HEK293 (cell line): ENCODE measurements around the gene SPATA24.

Experiments
- CTCF ChIA-PET: fragments of 350-600 bp; formaldehyde crosslinking; extraction: SDS; loops from one replicate; lab custom pipeline; 2021; ENCODE audit warnings: antibody characterized with exemption; lab: Yijun Ruan, JAX
- POLR2A ChIA-PET: fragments of 300-600 bp; formaldehyde crosslinking; extraction: SDS; loops from one replicate; lab custom pipeline; 2020; ENCODE audit warnings: antibody characterized with exemption, inconsistent platforms; lab: Yijun Ruan, JAX
- H3K27ac ChIP-seq: fragments of 200-500 bp; sonication (Bioruptor generic); 2 replicates; pipeline ENCODE4 v1.5.1; 2014; ENCODE audit warnings: low read depth, low read length, control low read depth, inconsistent platforms; ENCODE audit errors: extremely low read depth
- H3K36me3 ChIP-seq, 2 experiments: fragments of 200-500 bp in 1 of 2; sonication (Bioruptor generic) in 1 of 2; 1 replicate in 1 of 2; 2 replicates in 1 of 2; pipeline ENCODE4 v1.5.1; 2014 to 2017; ENCODE audit warnings: inconsistent platforms in 2 of 2, low read length in 2 of 2; ENCODE audit not compliant: control insufficient read depth in 2 of 2, insufficient read depth in 1 of 2
- H3K4me1 ChIP-seq: fragments of 200-500 bp; sonication (Bioruptor generic); 2 replicates; pipeline ENCODE4 v1.5.1; 2014; ENCODE audit warnings: mild to moderate bottlenecking, low read length, inconsistent platforms; ENCODE audit not compliant: control insufficient read depth, insufficient read depth
- H3K4me3 ChIP-seq: 2 replicates; pipeline ENCODE4 v1.5.1; 2011; ENCODE audit warnings: low read depth, mild to moderate bottlenecking, control low read depth, low read length, moderate library complexity
- H3K9me3 ChIP-seq: fragments of 200-500 bp; sonication (Bioruptor generic); 2 replicates; pipeline ENCODE4 v1.5.1; 2014; ENCODE audit warnings: low read depth, low read length, inconsistent platforms; ENCODE audit not compliant: control insufficient read depth, insufficient read depth
- HOXA7 ChIP-seq: sonication (generic); formaldehyde crosslinking; IDR thresholded peaks from 2 replicates; pipeline ENCODE4 v1.8.1; 2022; ENCODE audit warnings: missing genetic modification reagents, borderline replicate concordance
- IKZF3 ChIP-seq: fragments of 450-650 bp; IDR thresholded peaks from 2 replicates; pipeline ENCODE4 v1.5.0; 2018; ENCODE audit warnings: missing biosample characterization, mild to moderate bottlenecking, missing genetic modification characterization, moderate library complexity
- MYNN ChIP-seq: fragments of 450-650 bp; formaldehyde crosslinking; IDR thresholded peaks from 2 replicates; pipeline ENCODE4 v1.5.1; 2016; ENCODE audit warnings: missing biosample characterization, missing genetic modification characterization, borderline replicate concordance
- OSR2 ChIP-seq: fragments of 450-650 bp; formaldehyde crosslinking; IDR thresholded peaks from 2 replicates; pipeline ENCODE4 v1.5.1; 2016; ENCODE audit warnings: missing biosample characterization, missing genetic modification characterization
- ZBTB17 ChIP-seq: fragments of 450-650 bp; formaldehyde crosslinking; IDR thresholded peaks from 2 replicates; pipeline ENCODE4 v1.5.1; 2016; ENCODE audit warnings: missing biosample characterization, missing genetic modification characterization
- ZNF121 ChIP-seq: fragments of 450-650 bp; formaldehyde crosslinking; IDR thresholded peaks from 2 replicates; pipeline ENCODE4 v1.5.1; 2016; ENCODE audit warnings: missing biosample characterization, missing genetic modification characterization
- ZNF138 ChIP-seq: fragments of 450-650 bp; formaldehyde crosslinking; IDR thresholded peaks from 2 replicates; pipeline ENCODE4 v1.5.1; 2016; ENCODE audit warnings: missing biosample characterization, missing genetic modification characterization, borderline replicate concordance
- ZNF140 ChIP-seq: fragments of 450-650 bp; formaldehyde crosslinking; IDR thresholded peaks from 2 replicates; pipeline ENCODE4 v1.5.1; 2016; ENCODE audit warnings: missing biosample characterization, missing genetic modification characterization
- ZNF146 ChIP-seq: fragments of 450-650 bp; formaldehyde crosslinking; IDR thresholded peaks from 2 replicates; pipeline ENCODE4 v1.5.1; 2016; ENCODE audit warnings: missing biosample characterization, missing genetic modification characterization
- ZNF211 ChIP-seq: fragments of 450-650 bp; formaldehyde crosslinking; IDR thresholded peaks from 2 replicates; pipeline ENCODE4 v1.5.1; 2016; ENCODE audit warnings: low read depth, missing biosample characterization, missing genetic modification characterization
- ZNF23 ChIP-seq: fragments of 450-650 bp; formaldehyde crosslinking; IDR thresholded peaks from 2 replicates; pipeline ENCODE4 v1.5.1; 2016; ENCODE audit warnings: missing biosample characterization, missing genetic modification characterization, borderline replicate concordance
- ZNF239 ChIP-seq: fragments of 450-650 bp; formaldehyde crosslinking; IDR thresholded peaks from 2 replicates; pipeline ENCODE4 v1.5.1; 2016; ENCODE audit warnings: missing biosample characterization, missing genetic modification characterization
- ZNF24 ChIP-seq: fragments of 450-650 bp; formaldehyde crosslinking; IDR thresholded peaks from 2 replicates; pipeline ENCODE4 v1.5.1; 2016; ENCODE audit warnings: missing biosample characterization, missing genetic modification characterization
- ZNF404 ChIP-seq: fragments of 450-650 bp; formaldehyde crosslinking; IDR thresholded peaks from 2 replicates; pipeline ENCODE4 v1.5.1; 2017; ENCODE audit warnings: missing biosample characterization, missing genetic modification characterization
- ZNF544 ChIP-seq: fragments of 450-650 bp; formaldehyde crosslinking; IDR thresholded peaks from 2 replicates; pipeline ENCODE4 v1.5.0; 2017; ENCODE audit warnings: missing biosample characterization, missing genetic modification characterization
- ZNF549 ChIP-seq: fragments of 450-650 bp; IDR thresholded peaks from 2 replicates; pipeline ENCODE4 v1.5.1; 2018; ENCODE audit warnings: missing biosample characterization, missing genetic modification characterization, mild to moderate bottlenecking, inconsistent platforms, moderate library complexity
- ZNF571 ChIP-seq: fragments of 450-650 bp; formaldehyde crosslinking; IDR thresholded peaks from 2 replicates; pipeline ENCODE4 v1.5.0; 2017; ENCODE audit warnings: missing biosample characterization, missing genetic modification characterization
- ZNF677 ChIP-seq: fragments of 450-650 bp; IDR thresholded peaks from 2 replicates; pipeline ENCODE4 v1.5.0; 2018; ENCODE audit warnings: missing biosample characterization, mild to moderate bottlenecking, missing genetic modification characterization, moderate library complexity
- ZNF747 ChIP-seq: fragments of 450-650 bp; formaldehyde crosslinking; IDR thresholded peaks from 2 replicates; pipeline ENCODE4 v1.5.1; 2016; ENCODE audit warnings: missing biosample characterization, missing genetic modification characterization
- ZNF777 ChIP-seq: fragments of 450-650 bp; formaldehyde crosslinking; IDR thresholded peaks from 2 replicates; pipeline ENCODE4 v1.5.1; 2017; ENCODE audit warnings: missing biosample characterization, missing genetic modification characterization, borderline replicate concordance
- ZNF791 ChIP-seq: fragments of 450-650 bp; formaldehyde crosslinking; IDR thresholded peaks from 2 replicates; pipeline ENCODE4 v1.5.1; 2016; ENCODE audit warnings: missing biosample characterization, missing genetic modification characterization
- ZSCAN30 ChIP-seq: fragments of 450-650 bp; IDR thresholded peaks from 2 replicates; pipeline ENCODE4 v1.5.1; 2018; ENCODE audit warnings: missing biosample characterization, mild to moderate bottlenecking, missing genetic modification characterization, moderate library complexity
- TF ChIP-seq, protein P1 (sequence below): fragments of 450-650 bp; formaldehyde crosslinking; IDR thresholded peaks from 2 replicates; pipeline ENCODE4 v1.5.1; 2017; ENCODE audit warnings: missing biosample characterization, missing genetic modification characterization
- TF ChIP-seq, protein P2 (sequence below): fragments of 450-650 bp; formaldehyde crosslinking; IDR thresholded peaks from 2 replicates; pipeline ENCODE4 v1.5.1; 2017; ENCODE audit warnings: missing biosample characterization, missing genetic modification characterization
- TF ChIP-seq, protein P3 (sequence below): fragments of 450-650 bp; formaldehyde crosslinking; IDR thresholded peaks from 2 replicates; pipeline ENCODE4 v1.5.1; 2016; ENCODE audit warnings: missing biosample characterization, missing genetic modification characterization
- TF ChIP-seq, protein P4 (sequence below): fragments of 450-650 bp; formaldehyde crosslinking; IDR thresholded peaks from 2 replicates; pipeline ENCODE4 v1.5.1; 2016; ENCODE audit warnings: missing biosample characterization, missing genetic modification characterization
- TF ChIP-seq, protein P5 (sequence below): fragments of 450-650 bp; formaldehyde crosslinking; optimal IDR thresholded peaks from 2 replicates; pipeline ENCODE3; 2016; ENCODE audit warnings: missing biosample characterization, mild to moderate bottlenecking, missing genetic modification characterization

The SPATA24 gene

DNA sequence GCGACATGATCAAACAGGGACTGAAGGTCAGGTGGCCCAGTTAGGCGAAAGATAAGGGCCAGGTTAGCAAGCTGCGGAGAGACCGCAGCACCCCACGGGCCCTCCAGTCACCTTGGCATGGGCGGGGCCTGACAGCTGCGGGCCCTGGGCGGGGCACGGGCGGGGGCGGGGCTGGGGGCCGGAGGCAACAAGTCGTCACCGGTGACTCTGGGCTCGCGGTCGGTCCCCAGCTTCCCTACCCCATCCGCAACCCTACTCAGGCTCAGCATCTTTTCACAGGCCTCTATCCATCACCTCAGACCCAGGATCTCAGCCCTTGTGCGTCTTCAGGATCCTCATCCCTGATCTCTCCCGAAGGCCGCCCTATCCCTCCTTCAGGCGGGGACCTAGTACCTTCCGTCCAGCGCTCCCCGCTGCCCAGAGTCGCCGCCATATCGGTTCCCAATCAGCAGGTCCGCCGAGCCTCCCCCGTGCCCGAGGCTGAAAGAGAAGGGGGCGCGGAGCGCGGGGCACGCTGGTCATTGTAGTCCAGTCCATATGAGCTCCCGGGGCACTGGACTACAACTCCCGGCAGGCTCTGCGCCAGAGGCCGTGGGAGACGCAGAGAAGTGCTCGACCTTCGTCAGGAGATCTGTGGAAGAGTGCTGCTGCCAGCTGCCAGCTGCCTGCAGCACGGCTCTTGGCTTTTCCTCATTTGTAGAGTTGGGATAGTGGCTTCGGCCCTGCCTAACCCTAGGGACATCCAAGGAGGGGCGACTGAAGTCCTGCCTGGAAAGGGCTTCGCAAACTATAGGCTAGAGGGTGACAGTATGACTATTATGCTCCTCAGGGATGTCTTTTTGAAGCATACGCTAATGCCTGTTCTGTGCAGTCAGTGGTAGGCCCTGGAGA is 35.4 kb upstream of the SPATA24 start, which contains the start of gene DNAJC18:
TSS of gene DNAJC18 (minus strand) at position 513 of the 891 bp plus-strand sequence. CDS start at position 433, 80 bp downstream.
- no peaks in the 10 kb centered on the region for H3K9me3 ChIP-seq
- H3K27ac ChIP-seq, result peak within 1 kb of the TSS; percentile 88
- POLR2A ChIA-PET, result interaction anchor here (0.5 to 1.9 kb wide), 26 partner anchors 9 to 241 kb away, joined by 3 to 21 read pairs (median 4); partner anchors contain the start of genes MATR3, SIL1, SMIM33 and SPATA24
- CTCF ChIA-PET, result interaction anchor here (0.6 to 4.2 kb wide), 5 partner anchors 9 to 1576 kb away, joined by 3 to 28 read pairs (median 6); no protein-coding TSS in a partner anchor
- H3K36me3 ChIP-seq, result peaks cover 24 to 25% of the 10 kb centered on the region in 2 experiments
- peaks cover 9% of the 10 kb centered on the region for H3K4me1 ChIP-seq
- peak within 1 kb of the TSS; percentile 80 for H3K4me3 ChIP-seq
- TF ChIP-seq, protein P1, sequence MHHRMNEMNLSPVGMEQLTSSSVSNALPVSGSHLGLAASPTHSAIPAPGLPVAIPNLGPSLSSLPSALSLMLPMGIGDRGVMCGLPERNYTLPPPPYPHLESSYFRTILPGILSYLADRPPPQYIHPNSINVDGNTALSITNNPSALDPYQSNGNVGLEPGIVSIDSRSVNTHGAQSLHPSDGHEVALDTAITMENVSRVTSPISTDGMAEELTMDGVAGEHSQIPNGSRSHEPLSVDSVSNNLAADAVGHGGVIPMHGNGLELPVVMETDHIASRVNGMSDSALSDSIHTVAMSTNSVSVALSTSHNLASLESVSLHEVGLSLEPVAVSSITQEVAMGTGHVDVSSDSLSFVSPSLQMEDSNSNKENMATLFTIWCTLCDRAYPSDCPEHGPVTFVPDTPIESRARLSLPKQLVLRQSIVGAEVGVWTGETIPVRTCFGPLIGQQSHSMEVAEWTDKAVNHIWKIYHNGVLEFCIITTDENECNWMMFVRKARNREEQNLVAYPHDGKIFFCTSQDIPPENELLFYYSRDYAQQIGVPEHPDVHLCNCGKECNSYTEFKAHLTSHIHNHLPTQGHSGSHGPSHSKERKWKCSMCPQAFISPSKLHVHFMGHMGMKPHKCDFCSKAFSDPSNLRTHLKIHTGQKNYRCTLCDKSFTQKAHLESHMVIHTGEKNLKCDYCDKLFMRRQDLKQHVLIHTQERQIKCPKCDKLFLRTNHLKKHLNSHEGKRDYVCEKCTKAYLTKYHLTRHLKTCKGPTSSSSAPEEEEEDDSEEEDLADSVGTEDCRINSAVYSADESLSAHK (tag by site-specific recombination), result peak; percentile 59; the same call in 1 of the 2 replicates
- TF ChIP-seq ZNF777 (tag by site-specific recombination) (peak; percentile 83), ZNF239 (tag by site-specific recombination) (no peak; the same call in 1 of the 2 replicates), ZNF138 (tag by site-specific recombination) (no peak), ZNF121 (tag by site-specific recombination) (no peak), ZNF791 (tag by site-specific recombination) (no peak), ZSCAN30 (0 out of 2 replicates have a peak, but pooled peaks have one; percentile 29), OSR2 (tag by site-specific recombination) (0 out of 2 replicates have a peak, but pooled peaks have one; percentile 21), ZNF146 (no peak), ZNF549 (no peak), ZNF544 (no peak), ZNF747 (tag by site-specific recombination) (no peak), ZNF24 (tag by site-specific recombination) (peak; percentile 86; the same call in 1 of the 2 replicates), ZNF211 (tag by site-specific recombination) (no peak), ZNF571 (no peak), ZNF404 (tag by site-specific recombination) (no peak), IKZF3 (tag by site-specific recombination) (no peak), HOXA7 (no peak), ZNF140 (tag by site-specific recombination) (no peak), ZNF23 (no peak), ZNF677 (tag by site-specific recombination) (no peak), ZBTB17 (tag by site-specific recombination) (peak; percentile 100), MYNN (tag by site-specific recombination) (peak; percentile 18; the same call in 1 of the 2 replicates)
- TF ChIP-seq, protein P2, sequence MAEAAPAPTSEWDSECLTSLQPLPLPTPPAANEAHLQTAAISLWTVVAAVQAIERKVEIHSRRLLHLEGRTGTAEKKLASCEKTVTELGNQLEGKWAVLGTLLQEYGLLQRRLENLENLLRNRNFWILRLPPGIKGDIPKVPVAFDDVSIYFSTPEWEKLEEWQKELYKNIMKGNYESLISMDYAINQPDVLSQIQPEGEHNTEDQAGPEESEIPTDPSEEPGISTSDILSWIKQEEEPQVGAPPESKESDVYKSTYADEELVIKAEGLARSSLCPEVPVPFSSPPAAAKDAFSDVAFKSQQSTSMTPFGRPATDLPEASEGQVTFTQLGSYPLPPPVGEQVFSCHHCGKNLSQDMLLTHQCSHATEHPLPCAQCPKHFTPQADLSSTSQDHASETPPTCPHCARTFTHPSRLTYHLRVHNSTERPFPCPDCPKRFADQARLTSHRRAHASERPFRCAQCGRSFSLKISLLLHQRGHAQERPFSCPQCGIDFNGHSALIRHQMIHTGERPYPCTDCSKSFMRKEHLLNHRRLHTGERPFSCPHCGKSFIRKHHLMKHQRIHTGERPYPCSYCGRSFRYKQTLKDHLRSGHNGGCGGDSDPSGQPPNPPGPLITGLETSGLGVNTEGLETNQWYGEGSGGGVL (tag by site-specific recombination), result peak; percentile 80
- TF ChIP-seq, protein P3, sequence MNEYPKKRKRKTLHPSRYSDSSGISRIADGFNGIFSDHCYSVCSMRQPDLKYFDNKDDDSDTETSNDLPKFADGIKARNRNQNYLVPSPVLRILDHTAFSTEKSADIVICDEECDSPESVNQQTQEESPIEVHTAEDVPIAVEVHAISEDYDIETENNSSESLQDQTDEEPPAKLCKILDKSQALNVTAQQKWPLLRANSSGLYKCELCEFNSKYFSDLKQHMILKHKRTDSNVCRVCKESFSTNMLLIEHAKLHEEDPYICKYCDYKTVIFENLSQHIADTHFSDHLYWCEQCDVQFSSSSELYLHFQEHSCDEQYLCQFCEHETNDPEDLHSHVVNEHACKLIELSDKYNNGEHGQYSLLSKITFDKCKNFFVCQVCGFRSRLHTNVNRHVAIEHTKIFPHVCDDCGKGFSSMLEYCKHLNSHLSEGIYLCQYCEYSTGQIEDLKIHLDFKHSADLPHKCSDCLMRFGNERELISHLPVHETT (tag by site-specific recombination), result no peak; the same call in 1 of the 2 replicates
- TF ChIP-seq, protein P4, sequence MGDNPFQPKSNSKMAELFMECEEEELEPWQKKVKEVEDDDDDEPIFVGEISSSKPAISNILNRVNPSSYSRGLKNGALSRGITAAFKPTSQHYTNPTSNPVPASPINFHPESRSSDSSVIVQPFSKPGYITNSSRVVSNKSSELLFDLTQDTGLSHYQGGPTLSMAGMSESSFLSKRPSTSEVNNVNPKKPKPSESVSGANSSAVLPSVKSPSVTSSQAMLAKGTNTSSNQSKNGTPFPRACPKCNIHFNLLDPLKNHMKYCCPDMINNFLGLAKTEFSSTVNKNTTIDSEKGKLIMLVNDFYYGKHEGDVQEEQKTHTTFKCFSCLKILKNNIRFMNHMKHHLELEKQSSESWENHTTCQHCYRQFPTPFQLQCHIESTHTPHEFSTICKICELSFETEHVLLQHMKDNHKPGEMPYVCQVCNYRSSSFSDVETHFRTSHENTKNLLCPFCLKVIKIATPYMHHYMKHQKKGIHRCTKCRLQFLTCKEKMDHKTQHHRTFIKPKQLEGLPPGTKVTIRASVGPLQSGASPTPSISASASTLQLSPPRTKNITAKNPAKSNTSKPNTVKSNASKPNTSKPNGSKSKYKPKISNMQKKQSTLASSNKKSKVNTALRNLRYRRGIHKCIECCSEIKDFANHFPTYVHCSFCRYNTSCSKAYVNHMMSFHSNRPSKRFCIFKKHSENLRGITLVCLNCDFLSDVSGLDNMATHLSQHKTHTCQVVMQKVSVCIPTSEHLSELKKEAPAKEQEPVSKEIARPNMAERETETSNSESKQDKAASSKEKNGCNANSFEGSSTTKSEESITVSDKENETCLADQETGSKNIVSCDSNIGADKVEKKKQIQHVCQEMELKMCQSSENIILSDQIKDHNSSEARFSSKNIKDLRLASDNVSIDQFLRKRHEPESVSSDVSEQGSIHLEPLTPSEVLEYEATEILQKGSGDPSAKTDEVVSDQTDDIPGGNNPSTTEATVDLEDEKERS, result peak; percentile 84; the same call in 1 of the 2 replicates
- TF ChIP-seq, protein P5, sequence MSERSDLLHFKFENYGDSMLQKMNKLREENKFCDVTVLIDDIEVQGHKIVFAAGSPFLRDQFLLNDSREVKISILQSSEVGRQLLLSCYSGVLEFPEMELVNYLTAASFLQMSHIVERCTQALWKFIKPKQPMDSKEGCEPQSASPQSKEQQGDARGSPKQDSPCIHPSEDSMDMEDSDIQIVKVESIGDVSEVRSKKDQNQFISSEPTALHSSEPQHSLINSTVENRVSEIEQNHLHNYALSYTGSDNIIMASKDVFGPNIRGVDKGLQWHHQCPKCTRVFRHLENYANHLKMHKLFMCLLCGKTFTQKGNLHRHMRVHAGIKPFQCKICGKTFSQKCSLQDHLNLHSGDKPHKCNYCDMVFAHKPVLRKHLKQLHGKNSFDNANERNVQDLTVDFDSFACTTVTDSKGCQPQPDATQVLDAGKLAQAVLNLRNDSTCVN (tag by site-specific recombination), result peak; percentile 96
